WERI-Rb-1 (cell line): ENCODE results near the gene QKI.

Source experiments
- DNase-seq: peaks from one replicate; pipeline ENCODE4 v3.0.0-alpha.2; 2020
- H3K27ac ChIP-seq: fragments of 250-450 bp; sonication (Bioruptor Pico); 2 replicates; pipeline ENCODE4 v1.5.1; 2020; ENCODE audit warnings: mild to moderate bottlenecking, moderate library complexity
- H3K27me3 ChIP-seq: fragments of 250-450 bp; sonication (Bioruptor Pico); 2 replicates; pipeline ENCODE4 v1.5.1; 2021; ENCODE audit warnings: mild to moderate bottlenecking, low read depth, moderate library complexity; ENCODE audit not compliant: insufficient read depth, severe bottlenecking
- H3K36me3 ChIP-seq: fragments of 250-450 bp; sonication (Bioruptor Pico); 2 replicates; pipeline ENCODE4 v1.5.1; 2020; ENCODE audit warnings: mild to moderate bottlenecking, moderate library complexity
- H3K4me3 ChIP-seq: 2 replicates; pipeline ENCODE4 v1.5.1; 2011; ENCODE audit warnings: low read depth, mild to moderate bottlenecking, control low read depth, low read length
- H3K9me3 ChIP-seq: fragments of 250-450 bp; sonication (Bioruptor Pico); 2 replicates; pipeline ENCODE4 v1.5.1; 2021; ENCODE audit warnings: mild to moderate bottlenecking, moderate library complexity; ENCODE audit not compliant: severe bottlenecking
- TF ChIP-seq, protein P1 (sequence below): IDR thresholded peaks from 2 replicates; pipeline ENCODE4 v1.5.1; 2011; ENCODE audit warnings: low read depth, mild to moderate bottlenecking, control low read depth, inconsistent platforms, low read length

QKI gene

DNA sequence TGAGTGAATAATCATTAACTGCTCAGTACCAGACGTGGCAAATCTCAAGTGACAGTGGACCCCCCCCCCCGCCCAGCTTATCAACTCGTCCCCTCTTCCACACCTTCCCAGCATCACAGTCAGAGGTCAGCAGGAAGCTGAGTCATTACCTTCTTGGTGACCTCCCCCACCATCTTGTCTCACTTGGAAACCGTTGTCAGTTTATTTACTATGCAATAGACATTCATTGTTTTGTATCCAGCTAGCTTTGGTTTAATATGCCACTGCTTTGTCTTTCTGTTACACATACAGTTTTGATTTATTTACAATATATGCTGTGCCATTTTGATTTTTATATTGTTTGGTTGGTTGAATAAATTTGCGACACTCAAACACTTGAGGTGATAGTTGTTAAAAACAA is 158.1 kb downstream of the QKI start:
- no peaks in the 10 kb centered on the region; the same call in 1 of the 2 replicates for H3K36me3 ChIP-seq
- no peak for DNase-seq
- H3K27me3 ChIP-seq, result no peaks in the 10 kb centered on the region
- H3K9me3 ChIP-seq, result no peaks in the 10 kb centered on the region
- TF ChIP-seq, protein P1, sequence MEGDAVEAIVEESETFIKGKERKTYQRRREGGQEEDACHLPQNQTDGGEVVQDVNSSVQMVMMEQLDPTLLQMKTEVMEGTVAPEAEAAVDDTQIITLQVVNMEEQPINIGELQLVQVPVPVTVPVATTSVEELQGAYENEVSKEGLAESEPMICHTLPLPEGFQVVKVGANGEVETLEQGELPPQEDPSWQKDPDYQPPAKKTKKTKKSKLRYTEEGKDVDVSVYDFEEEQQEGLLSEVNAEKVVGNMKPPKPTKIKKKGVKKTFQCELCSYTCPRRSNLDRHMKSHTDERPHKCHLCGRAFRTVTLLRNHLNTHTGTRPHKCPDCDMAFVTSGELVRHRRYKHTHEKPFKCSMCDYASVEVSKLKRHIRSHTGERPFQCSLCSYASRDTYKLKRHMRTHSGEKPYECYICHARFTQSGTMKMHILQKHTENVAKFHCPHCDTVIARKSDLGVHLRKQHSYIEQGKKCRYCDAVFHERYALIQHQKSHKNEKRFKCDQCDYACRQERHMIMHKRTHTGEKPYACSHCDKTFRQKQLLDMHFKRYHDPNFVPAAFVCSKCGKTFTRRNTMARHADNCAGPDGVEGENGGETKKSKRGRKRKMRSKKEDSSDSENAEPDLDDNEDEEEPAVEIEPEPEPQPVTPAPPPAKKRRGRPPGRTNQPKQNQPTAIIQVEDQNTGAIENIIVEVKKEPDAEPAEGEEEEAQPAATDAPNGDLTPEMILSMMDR, result no peak
- no peak overlapping the region for H3K4me3 ChIP-seq
- H3K27ac ChIP-seq, result no peak overlapping the region

DNA sequence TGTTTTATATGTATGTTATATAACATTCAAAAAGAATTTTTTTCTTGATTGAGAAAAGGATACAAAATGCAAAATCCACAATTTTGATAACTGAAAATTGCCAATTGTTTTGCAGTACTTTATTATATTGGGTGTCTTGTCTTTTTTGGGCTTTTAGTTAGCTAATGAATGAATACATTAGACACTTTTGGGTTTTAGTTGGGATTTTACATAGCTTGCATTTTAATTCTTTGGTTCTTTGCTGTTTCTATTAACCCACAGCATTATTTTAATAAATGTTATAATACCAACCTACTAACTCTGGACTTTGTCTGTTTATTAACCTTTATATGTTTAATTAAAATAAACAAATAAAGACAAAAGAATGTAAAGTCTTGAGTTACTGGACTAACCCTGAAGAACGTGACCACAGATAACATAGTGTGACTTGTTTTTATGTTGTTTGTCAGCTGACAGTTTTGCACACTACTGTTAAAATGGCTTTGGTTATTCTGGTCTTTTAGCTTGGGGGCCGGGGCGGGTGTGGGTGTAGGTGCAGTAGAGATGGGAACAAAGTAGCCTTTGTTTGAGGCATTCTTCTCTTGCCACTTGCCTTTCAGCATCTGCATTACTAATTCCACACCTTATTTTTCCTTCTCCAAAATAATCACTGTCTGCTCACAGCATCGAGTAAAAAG is 159.1 kb downstream of the QKI start:
- DNase-seq, result no peak
- H3K9me3 ChIP-seq, result no peaks in the 10 kb centered on the region
- no peaks in the 10 kb centered on the region; the same call in 1 of the 2 replicates for H3K36me3 ChIP-seq
- TF ChIP-seq, protein P1, result no peak
- H3K27ac ChIP-seq, result no peak overlapping the region
- H3K27me3 ChIP-seq, result no peaks in the 10 kb centered on the region
- H3K4me3 ChIP-seq, result no peak overlapping the region

DNA sequence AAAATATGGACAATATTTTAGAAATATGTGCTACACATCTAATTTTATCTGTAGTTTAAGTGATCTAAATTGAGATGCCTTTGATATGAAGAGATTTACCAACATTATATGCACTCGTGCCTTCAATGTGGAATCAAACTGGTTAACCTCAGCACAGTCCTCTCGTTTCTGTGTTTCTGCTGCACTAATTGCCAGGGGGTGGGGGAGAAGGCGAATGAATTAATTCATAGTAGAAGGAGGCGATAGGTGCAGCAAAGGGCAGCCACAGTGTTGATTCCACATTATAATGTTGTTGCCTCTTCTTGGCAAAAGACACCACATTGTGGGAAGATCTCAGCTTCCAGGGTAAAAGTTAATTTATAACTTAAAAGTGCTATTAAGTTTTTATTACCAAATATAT is 161.6 kb downstream of the QKI start:
- H3K27me3 ChIP-seq, result no peaks in the 10 kb centered on the region
- DNase-seq, result no peak
- H3K4me3 ChIP-seq, result no peak overlapping the region
- no peaks in the 10 kb centered on the region for H3K9me3 ChIP-seq
- H3K27ac ChIP-seq, result no peak overlapping the region
- H3K36me3 ChIP-seq, result no peaks in the 10 kb centered on the region; the same call in 1 of the 2 replicates
- TF ChIP-seq, protein P1, result no peak

DNA sequence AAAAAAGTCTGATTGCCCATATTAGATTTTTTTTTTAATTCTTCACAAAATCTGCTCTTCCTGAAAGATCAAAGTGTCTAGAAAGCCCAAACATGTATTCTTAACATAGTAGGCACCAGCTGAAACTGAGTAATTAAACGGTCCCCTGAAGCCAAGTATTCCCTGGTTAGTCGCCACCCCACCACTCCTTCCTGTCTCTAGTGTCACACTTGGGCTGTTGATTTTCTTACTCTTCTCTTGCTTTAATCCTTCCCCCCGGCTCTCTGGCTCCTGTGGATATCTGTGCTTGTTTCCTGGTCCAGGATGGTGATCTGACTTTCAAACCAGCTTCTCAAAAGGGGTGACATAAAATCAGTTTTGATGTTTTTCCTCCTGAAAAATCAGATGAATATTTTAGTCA is 162.9 kb downstream of the QKI start:
- Histone ChIP-seq H3K9me3 (no peaks in the 10 kb centered on the region), H3K27me3 (no peaks in the 10 kb centered on the region), H3K27ac (no peak overlapping the region), H3K4me3 (no peak overlapping the region), H3K36me3 (no peaks in the 10 kb centered on the region; the same call in 1 of the 2 replicates)
- no peak for DNase-seq
- TF ChIP-seq, protein P1, result no peak

DNA sequence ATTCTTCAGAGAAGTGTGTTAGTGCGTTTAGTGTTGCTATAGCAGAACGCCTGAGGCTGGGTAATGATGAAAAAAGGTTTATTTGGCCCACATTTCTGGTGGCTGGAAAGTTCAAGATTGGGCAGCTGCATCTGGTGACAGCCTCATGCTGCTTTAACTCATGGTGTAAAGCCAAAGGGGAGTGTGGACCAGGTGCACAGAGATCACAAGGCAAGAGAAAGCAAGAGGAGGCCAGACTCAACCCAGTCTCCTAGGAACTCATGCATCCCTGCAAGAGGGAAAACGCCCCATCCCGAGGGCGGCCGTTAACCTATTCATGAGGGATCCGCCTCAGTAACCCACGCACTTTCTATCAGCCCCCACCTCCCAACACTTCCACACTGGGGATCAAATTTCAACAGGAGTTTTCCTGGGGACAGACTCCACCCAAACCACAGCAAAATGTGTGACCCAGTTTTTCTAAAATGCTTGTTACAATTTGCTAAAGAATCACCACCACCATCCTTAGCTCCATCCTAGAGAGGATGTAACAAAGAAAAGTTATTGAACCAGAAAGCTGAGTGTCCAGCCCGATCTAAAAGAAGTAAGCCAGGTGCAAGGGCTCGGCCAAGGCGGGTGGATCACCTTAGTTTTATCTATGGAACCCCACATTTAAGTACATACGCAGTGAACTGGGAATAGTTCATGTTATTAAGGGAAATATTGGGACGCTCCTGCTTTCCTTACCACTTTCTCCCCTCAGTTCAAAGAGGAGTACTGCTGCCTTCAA is 164.8 kb downstream of the QKI start:
- TF ChIP-seq, protein P1, result no peak
- no peaks in the 10 kb centered on the region; the same call in 1 of the 2 replicates for H3K36me3 ChIP-seq
- DNase-seq, result no peak

More for the DNA sequence above, 164.8 kb downstream of the QKI start:
- no peak overlapping the region for H3K27ac ChIP-seq
- no peak overlapping the region for H3K4me3 ChIP-seq
- no peaks in the 10 kb centered on the region for H3K27me3 ChIP-seq
- H3K9me3 ChIP-seq, result no peaks in the 10 kb centered on the region
